GM21528 (cell line): ENCODE data around the gene MRPL34.

Experiments used
- ATAC-seq: cut with Tn5 transposase; IDR thresholded peaks from one replicate; pipeline ENCODE4 v1.9.1; 2021; ENCODE audit warnings: mild to moderate bottlenecking, moderate library complexity; ENCODE audit not compliant: unreplicated experiment, low FRiP score

The MRPL34 gene

DNA sequence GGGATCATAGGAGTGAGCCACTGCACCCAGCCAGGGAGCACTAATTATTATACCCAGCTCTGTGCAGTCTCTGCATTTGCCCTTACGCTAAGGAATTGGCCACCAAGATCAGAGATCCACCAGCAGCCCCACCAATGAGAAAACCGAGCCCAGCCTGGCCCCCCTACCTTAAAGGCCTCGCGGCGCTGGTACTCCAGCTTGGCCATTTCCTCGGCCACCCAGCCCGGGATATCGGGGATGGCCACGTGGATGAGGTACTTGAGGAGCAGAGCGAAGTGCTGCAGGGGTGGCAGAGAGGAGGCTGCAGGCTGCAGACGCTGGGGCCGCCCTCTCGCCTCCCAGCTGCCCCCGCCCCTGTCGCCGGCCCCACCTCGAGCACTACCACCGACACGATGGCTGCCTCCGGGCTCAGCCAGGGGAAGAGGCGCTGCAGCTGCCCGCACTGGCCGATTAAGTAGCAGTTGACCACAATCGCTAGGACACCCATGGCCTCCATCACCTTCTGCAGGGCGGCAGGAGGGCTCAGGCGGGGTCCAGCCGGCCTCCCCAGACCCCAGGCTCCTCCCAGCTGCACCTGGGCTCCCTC lies 21.5 kb downstream of the MRPL34 start:
- no peak for ATAC-seq

- no peak for ATAC-seq
Measured at GRCh38 chr19:17327654-17328516, 22.2 kb downstream of the MRPL34 start.

DNA sequence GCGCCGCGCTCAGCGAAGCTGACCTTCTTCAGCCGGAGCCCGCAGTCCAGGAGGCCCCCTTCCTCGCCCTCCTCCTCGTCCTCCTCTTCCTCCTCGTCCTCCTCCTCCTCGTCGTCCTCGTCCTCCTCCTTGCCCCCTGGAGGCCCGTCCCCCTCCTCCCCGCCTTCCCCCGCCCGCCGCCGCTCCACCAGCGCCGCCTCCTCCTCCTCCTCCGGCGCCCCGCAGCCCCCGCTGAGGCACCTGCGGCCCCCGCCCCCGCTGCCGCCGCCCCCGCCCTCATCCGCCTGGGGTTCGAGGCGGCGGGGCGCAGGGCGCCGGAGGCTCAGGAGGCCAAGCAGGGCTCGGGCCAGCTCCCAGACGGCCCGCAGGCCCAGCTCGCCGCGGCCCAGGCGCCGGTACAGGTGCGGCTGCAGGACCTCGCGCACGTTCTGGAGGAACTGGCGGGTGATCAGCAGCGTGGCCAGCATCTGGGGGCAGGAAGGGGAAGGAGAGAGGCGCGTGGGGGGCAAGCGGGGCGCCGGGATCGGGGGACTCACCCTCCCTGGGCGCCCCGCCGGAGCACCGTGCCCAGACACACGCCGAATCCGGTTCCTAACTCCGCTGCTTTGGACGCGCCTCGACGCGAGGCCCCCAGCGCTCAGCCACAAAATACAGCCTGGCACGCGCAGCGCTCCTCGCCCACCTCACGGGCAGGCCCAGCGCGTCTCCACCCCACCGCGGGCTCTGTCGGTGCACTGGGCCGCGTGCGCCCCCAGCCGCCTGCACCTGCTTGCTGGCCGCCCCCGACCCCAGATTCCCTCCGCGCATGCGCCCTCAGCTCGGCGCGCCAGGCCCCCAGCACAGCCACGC lies 23.1 kb downstream of the MRPL34 start:
- ATAC-seq, result no peak

DNA sequence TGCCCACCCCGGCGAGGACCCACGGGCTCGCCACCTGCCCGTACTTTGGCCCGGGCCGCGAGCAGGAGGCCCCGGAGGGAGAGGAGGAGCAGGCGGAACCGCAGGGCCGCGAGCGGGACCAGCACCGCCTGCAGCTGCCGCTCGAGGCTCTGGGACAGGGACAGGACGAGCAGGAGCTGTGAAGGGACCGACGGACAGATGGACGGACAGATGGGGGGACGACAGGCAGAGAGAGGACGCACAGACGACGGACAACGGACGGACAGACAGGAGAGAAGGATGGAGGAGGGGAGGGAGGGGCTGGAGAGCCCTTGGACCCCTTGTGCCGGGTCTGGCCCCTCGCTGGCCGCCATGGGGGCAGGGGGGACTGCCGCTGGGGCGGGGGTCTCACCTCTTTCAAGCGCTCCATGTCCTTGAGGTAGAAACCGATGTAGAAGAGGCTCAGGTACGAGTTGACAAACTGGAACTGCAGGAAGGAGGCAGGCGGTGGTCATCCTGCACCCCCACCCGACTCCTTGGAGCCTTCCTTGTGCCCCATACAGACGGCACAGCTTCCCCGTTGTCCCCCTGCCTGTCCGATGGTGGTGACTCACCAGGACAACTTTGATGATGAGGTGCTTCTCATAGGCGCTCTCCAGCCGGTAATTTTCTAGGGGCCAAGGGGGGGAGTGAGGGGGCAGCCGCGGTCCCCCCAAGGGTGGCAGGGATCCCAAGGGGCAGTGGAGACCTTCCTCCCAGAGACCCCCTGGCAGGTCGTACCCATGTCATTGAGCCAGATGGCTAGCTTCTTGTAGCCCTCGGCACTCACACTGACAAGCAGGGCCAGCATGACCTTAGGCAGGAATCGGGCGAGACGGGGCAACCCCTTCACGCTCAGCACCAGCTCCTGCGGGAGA lies 23.9 kb downstream of the MRPL34 start:
- ATAC-seq, result no peak

- no peak for ATAC-seq
Measured at GRCh38 chr19:17330262-17331044, 24.8 kb downstream of the MRPL34 start.

GRCh38 chr19:17331045-17331558 lies 25.4 kb downstream of the MRPL34 start:
- no peak for ATAC-seq

DNA sequence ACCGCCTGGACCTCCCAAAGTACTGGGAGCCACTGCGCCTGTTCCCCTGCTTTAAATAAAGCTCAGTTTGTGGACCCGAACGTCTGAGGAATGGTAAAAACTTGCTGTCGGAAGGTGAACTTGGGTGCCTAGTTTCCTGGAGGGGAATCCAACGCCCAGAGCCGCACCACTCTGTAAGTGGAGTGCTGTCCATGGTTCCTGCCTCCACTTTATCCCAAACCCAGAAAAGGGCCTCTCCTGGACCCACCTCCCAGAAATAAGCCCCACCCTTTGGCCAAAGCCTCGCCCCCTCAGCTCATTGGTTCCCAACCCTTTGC lies 26.6 kb downstream of the MRPL34 start:
- no peak for ATAC-seq

GRCh38 chr19:17332677-17333581 lies 27.3 kb downstream of the MRPL34 start:
- no peak for ATAC-seq

- no peak for ATAC-seq
Measured at GRCh38 chr19:17333611-17334413, 28.1 kb downstream of the MRPL34 start.

- no peak for ATAC-seq
Measured at GRCh38 chr19:17334414-17335409, 29.0 kb downstream of the MRPL34 start, which contains the start of gene ANO8. TSS of gene ANO8 (minus strand) at chr19:17334855. CDS start at chr19:17334670, 185 bp downstream.

DNA sequence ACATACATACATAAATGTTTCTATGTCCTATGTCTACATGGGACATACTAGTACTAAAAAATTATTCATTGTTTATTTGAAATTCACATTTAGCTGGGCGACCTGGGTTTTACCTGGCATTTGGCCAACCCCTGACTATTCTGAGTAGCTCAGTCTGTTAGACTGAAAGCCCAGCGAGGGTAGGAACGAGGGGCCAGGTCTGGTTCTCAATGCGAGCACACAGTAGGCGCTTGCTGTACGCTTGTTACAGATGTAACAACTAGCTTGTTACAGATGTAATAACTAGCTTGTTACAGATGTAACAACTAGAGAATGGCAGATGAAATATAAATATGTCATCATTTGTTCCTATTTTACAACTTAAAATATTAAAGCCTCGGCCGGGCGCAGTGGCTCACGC lies 29.9 kb downstream of the MRPL34 start:
- no peak for ATAC-seq

DNA sequence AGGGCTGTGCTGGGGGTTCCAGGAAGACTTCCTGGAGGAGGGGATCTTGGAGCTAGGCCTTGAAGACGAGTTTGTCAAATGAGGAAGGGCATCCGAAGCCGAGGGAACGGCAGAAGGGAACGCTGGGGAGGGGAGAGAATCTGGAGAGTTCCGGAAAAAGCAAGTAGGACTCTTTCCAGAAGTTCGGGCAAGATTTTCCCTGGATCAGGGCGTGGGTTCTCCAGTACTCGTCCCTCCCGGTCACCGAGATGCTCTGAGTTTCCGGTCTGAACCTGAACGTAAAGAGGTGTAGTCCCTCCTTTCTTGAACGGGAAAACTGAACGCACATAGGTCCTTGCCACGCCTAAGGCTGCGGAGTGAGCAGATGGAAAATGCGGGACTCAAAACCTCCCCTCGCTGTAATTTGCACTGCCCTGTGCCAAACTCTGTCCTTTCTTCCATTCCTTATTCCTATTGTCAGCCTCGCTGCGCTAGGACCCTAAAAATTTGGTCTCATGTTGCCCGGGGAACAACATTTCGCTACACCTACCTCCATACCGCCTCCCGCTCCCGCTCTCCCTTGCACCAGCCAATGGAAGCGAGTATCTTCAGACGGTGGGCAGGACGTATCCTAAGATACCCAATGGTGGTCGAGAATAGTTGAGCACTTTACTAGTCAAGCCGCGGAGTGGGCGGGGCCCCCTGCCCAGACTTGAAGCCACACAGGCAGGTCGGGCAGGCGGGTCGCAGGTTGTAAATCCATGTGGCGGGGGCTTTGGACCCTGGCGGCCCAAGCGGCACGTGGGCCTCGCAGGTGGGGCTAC lies 31.4 kb downstream of the MRPL34 start, which contains the start of gene GTPBP3:
TSS of gene GTPBP3 (plus strand) at position 682 of the 803 bp plus-strand sequence. CDS start at position 741, 59 bp downstream.
- peak; percentile 66 for ATAC-seq

DNA sequence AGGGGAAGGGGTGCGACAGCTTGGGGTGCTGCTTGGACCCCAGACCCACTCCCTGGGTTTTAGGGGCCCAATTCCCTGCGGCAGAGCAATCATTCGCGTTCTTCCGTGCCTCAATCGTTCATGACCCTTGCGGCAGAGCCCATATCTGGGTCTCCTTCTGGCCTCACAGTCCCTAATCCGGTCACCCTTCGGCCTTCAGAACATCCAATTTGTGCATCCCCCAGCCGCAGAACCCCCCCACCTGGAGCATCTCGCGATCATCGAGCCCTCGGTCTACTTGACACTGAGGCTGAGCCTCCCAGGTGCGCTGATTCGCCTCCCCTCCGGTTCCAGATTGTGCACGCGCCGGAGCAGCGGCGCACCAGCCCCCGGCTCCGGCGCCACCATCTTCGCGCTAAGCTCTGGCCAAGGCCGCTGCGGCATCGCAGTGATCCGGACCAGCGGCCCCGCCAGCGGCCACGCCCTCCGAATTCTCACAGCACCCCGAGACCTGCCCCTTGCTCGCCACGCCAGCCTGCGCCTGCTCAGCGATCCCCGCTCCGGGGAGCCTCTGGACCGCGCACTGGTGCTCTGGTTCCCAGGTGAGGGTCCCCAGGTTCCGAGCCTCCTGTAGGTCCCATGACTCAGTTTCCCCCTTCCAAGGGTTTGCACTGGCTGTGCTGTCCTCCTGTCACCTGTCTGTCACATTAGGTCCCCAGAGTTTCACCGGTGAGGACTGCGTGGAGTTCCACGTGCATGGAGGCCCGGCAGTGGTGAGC lies 32.2 kb downstream of the MRPL34 start:
- peak; percentile 4 for ATAC-seq

DNA sequence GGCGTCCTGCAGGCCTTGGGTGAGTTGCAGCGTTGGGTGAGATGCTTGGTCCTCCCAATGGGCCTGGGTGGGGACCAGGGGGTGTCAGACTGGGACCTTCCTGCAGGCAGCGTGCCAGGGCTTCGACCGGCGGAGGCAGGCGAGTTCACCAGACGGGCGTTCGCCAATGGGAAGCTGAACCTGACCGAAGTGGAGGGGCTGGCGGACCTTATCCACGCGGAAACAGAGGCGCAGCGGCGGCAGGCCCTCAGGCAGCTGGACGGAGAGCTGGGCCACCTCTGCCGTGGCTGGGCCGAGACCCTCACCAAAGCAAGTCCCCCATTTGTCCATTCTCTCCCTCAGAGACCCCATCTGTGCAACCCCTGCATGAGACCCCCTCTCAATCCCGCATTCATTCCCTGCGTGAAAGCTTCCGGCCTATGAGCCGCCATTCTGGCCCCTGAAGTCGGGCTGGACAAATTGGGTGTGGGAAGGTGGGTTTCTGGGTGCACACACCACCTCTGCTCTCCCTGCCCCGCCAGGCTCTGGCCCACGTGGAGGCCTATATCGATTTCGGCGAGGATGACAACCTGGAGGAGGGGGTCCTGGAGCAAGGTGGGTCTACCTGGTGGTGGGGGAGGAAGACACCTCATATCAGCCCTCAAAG lies 32.9 kb downstream of the MRPL34 start:
- no peak for ATAC-seq
